Gastrocnemius medialis (tissue), 4 donors: ENCODE measurements around the gene RARG.

Source experiments
- POLR2A ChIP-seq, 2 donors: fragments of 450-650 bp; IDR thresholded peaks; one replicate each; pipeline ENCODE4 v1.6.1; 2017; ENCODE audit warnings: antibody characterized with exemption in 2 of 2, mild to moderate bottlenecking in 2 of 2, moderate library complexity in 2 of 2
- TF ChIP-seq, protein P1 (sequence below), 5 experiments: fragments of 450-650 bp in 3 of 5; fragments of 200-600 bp in 2 of 5; sonication (generic) in 2 of 5; IDR thresholded peaks in 4 of 5; conservative IDR thresholded peaks in 1 of 5; 1 replicate in 4 of 5; 2 replicates in 1 of 5; pipeline ENCODE4 v1.5.1; 2016 to 2019; ENCODE audit warnings: antibody characterized with exemption in 5 of 5, mild to moderate bottlenecking in 3 of 5, moderate library complexity in 3 of 5

GRCh38 chr12:53259891-53260290, 27.9 kb upstream of the RARG start:
- TF ChIP-seq, protein P1, sequence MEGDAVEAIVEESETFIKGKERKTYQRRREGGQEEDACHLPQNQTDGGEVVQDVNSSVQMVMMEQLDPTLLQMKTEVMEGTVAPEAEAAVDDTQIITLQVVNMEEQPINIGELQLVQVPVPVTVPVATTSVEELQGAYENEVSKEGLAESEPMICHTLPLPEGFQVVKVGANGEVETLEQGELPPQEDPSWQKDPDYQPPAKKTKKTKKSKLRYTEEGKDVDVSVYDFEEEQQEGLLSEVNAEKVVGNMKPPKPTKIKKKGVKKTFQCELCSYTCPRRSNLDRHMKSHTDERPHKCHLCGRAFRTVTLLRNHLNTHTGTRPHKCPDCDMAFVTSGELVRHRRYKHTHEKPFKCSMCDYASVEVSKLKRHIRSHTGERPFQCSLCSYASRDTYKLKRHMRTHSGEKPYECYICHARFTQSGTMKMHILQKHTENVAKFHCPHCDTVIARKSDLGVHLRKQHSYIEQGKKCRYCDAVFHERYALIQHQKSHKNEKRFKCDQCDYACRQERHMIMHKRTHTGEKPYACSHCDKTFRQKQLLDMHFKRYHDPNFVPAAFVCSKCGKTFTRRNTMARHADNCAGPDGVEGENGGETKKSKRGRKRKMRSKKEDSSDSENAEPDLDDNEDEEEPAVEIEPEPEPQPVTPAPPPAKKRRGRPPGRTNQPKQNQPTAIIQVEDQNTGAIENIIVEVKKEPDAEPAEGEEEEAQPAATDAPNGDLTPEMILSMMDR (IDR thresholded peaks at IDR 0.05 in 4 of 5, conservative IDR thresholded peaks at IDR 0.05 in 1 of 5) = no peak
- no peak for TF ChIP-seq POLR2A (IDR thresholded peaks at IDR 0.05)
